Mesothelial cell of epicardium (in vitro differentiated cells): Measurements from ENCODE around the gene EBF4. TPM values are rescaled to one million over a fixed set of nuclear protein-coding genes. Genes with fewer than 3 reads are reported as not detected.
"Not testable (repeated sequence)": the region's sequence is repeated elsewhere in the genome, so short reads cannot be mapped to it uniquely, and the experiment has no call there.

Source experiments
- DNase-seq, 2 experiments: peaks; one replicate each; pipeline ENCODE4 v3.0.0; 2021; ENCODE audit warnings: low spot score in 2 of 2; ENCODE audit not compliant: unreplicated experiment in 2 of 2
- H3K27ac Mint-ChIP-seq: 2 replicates; pipeline ENCODE4 v1.8.0; 2021; ENCODE audit warnings: mixed read lengths
- H3K27me3 Mint-ChIP-seq: 2 replicates; pipeline ENCODE4 v1.8.0; 2021; ENCODE audit warnings: low read depth, mixed read lengths
- H3K36me3 Mint-ChIP-seq: 2 replicates; pipeline ENCODE4 v1.8.0; 2021; ENCODE audit warnings: mixed read lengths
- H3K4me1 Mint-ChIP-seq: 2 replicates; pipeline ENCODE4 v1.8.0; 2021; ENCODE audit warnings: mixed read lengths
- H3K4me3 Mint-ChIP-seq: 2 replicates; pipeline ENCODE4 v1.8.0; 2021; ENCODE audit warnings: mild to moderate bottlenecking, moderate library complexity, mixed read lengths
- H3K9me3 Mint-ChIP-seq: 2 replicates; pipeline ENCODE4 v1.8.0; 2021; ENCODE audit warnings: mixed read lengths
- total RNA-seq: library from RNA; stranded (reverse); gene quantifications from 3 replicates; pipeline ENCODE4 v1.2.1, GENCODE V29; 2021
- TF ChIP-seq, protein P1 (sequence below): fragments of 200-600 bp; sonication (generic); IDR thresholded peaks from one replicate; pipeline ENCODE4 v1.5.0; 2021; ENCODE audit warnings: antibody characterized with exemption; ENCODE audit not compliant: unreplicated experiment

EBF4 gene
- total RNA-seq, 1 donor from 2014 or later, result 65.5 TPM

DNA sequence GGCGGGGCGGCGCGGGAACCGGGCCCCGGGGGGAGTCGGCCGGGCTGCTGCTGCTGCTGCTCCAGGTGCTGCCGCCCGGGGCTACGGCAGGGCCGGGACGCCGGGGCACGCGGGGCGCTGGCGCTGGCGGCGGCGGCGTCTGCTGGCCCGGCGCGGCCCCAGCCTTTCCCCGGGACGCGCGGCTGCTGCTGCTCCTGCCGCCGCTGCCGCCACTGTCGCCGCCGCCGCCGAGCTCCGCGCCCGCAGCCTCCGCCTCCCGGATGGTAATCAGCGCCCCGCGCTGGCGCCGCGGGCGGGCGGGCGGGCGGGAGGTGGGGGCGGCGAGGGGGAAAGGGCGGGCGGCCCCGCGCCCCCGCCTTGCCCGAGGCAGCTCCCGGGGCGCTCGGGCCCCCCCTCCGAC, 306 bp downstream of the EBF4 start:
- H3K4me3 Mint-ChIP-seq, result no peak overlapping the region
- peaks cover 25% of the 10 kb centered on the region for H3K4me1 Mint-ChIP-seq
- no peak overlapping the region for H3K27ac Mint-ChIP-seq
- TF ChIP-seq, protein P1, sequence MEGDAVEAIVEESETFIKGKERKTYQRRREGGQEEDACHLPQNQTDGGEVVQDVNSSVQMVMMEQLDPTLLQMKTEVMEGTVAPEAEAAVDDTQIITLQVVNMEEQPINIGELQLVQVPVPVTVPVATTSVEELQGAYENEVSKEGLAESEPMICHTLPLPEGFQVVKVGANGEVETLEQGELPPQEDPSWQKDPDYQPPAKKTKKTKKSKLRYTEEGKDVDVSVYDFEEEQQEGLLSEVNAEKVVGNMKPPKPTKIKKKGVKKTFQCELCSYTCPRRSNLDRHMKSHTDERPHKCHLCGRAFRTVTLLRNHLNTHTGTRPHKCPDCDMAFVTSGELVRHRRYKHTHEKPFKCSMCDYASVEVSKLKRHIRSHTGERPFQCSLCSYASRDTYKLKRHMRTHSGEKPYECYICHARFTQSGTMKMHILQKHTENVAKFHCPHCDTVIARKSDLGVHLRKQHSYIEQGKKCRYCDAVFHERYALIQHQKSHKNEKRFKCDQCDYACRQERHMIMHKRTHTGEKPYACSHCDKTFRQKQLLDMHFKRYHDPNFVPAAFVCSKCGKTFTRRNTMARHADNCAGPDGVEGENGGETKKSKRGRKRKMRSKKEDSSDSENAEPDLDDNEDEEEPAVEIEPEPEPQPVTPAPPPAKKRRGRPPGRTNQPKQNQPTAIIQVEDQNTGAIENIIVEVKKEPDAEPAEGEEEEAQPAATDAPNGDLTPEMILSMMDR, result no peak
- H3K9me3 Mint-ChIP-seq, result no peaks in the 10 kb centered on the region
- peaks cover 7% of the 10 kb centered on the region for H3K36me3 Mint-ChIP-seq
- H3K27me3 Mint-ChIP-seq, result peaks cover 75% of the 10 kb centered on the region
- DNase-seq, result no peak

DNA sequence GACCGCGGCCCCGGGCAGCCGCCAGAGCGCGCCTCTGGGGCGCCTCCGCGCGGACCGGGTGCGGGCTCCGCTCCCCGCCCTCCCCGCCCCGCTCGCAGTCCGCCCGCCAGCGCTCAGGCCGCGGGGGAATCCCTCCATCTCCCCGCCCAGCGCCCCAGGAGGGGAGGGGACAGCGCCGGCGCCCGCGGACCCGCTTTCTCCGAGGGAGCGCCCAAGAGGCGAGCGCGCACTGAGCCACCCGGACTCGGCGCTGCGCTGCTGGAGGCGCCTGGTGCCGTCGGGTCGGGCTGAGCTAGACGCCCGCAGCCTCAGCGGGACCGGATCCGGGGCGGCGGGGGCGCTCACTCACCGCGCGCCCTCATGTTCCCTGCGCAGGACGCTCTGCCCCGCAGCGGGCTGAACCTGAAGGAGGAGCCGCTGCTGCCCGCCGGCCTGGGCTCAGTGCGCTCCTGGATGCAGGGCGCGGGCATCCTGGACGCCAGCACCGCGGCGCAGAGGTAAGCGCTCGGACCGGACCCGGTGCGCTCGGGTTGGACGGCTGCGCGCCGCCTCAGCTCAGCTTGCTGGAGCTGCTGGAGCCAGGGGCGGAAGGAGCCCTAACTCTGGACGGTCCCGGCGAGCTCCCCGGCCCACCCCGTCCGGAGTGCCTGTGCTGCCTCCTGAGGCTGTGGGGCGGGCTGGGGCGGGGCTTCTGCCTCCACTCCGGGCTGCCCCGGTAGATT, 867 bp downstream of the EBF4 start:
- peak in 1 of 2 experiments; percentile 65 for DNase-seq
- TF ChIP-seq, protein P1, result no peak
- peaks cover 7% of the 10 kb centered on the region for H3K36me3 Mint-ChIP-seq
- H3K4me1 Mint-ChIP-seq, result peaks cover 22% of the 10 kb centered on the region
- H3K27ac Mint-ChIP-seq, result no peak overlapping the region
- peaks cover 72% of the 10 kb centered on the region for H3K27me3 Mint-ChIP-seq
- no peaks in the 10 kb centered on the region for H3K9me3 Mint-ChIP-seq
- peak overlapping the region; percentile 45 for H3K4me3 Mint-ChIP-seq

DNA sequence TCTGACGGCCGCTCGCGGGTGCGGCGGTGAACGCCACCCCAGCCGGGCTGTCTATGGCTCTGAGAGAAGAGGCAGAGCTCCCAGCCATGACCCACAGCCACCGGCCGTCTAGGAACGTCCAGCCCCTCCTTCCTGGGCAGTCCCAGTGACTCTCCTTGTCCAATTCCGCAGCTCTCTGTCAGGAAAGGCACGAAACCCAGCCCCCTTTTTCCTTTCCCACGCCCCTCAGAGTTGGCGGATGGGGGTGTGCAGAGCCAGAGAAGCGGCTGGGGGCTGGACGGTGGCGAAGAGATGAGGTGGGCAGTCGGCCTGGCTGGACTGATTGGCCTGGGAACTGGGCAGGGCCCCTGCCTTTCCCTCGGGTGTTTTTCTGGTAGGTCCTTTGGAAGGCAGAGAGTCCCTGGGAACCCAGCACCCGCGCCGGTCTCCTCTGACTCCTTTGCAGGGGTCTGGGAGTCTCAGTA, 1.5 kb downstream of the EBF4 start:
- H3K4me1 Mint-ChIP-seq, result peaks cover 22% of the 10 kb centered on the region
- TF ChIP-seq, protein P1, result no peak
- peaks cover 74% of the 10 kb centered on the region for H3K27me3 Mint-ChIP-seq
- H3K9me3 Mint-ChIP-seq, result no peaks in the 10 kb centered on the region
- no peak overlapping the region for H3K27ac Mint-ChIP-seq
- no peak for DNase-seq
- H3K4me3 Mint-ChIP-seq, result peak overlapping the region; percentile 45
- H3K36me3 Mint-ChIP-seq, result peaks cover 5% of the 10 kb centered on the region

DNA sequence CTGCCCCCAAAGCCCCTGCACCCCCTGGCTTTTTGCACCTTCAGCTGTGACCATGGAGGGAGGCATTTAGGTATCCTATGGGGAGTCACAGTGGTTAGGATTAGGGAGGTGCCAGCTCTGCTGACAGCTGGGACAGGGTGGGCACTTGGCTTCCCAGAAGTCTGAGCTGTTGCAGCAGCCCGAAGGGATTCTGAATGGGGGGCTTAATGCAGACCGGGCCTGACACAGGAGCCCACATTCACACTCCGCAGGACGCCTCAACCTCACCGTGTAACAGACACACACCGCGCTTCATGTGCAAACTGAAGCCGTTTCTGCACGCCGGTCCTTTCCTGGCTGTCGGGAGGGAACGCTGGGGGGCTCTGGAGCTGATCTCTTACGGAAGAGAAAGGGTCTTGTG, 1.9 kb downstream of the EBF4 start:
- Mint-ChIP-seq H3K27me3 (peaks cover 74% of the 10 kb centered on the region), H3K36me3 (peaks cover 5% of the 10 kb centered on the region), H3K4me1 (peaks cover 22% of the 10 kb centered on the region), H3K9me3 (no peaks in the 10 kb centered on the region), H3K27ac (no peak overlapping the region), H3K4me3 (peak overlapping the region; percentile 45)
- TF ChIP-seq, protein P1, result no peak
- no peak for DNase-seq

DNA sequence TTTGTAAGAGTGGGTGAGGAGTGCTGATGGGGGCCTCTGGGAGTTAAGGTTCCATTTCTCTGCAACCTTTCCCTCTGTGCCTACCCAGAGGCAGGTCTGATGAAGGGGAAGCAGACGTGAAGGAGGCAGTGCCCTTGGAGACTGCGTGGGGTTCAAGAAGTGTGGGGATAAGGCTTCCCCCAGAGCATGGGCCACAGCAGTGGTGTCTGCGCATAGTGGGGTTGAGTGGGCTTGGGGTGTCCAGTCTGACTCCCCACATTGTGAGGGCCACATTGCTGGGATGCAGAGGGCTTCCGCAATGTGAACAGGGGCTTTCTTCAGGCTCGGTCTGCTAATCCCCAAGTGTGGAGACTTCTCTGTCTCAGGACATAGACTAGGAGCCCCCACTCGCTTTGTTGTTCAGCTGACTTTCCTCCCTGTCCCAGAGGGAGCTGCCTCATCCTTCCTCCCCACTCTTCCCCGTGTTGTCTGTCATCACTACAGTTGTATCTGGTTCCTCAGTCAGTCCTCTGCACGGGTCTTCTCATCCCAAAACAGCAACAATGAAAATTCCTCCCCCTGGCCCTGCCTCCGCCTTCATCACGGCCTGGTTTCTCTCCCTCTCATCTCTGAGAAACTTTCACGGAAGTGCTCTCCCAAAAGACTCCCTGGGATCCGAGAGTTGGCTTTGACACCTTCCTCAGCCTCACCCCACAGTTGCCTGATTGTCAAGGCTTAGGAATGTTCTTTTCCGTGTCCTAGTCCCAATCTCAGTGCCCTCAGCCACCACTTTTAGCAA, 2.8 kb downstream of the EBF4 start:
- peaks cover 22% of the 10 kb centered on the region for H3K4me1 Mint-ChIP-seq
- TF ChIP-seq, protein P1, result no peak
- peaks cover 74% of the 10 kb centered on the region for H3K27me3 Mint-ChIP-seq
- peaks cover 6% of the 10 kb centered on the region for H3K36me3 Mint-ChIP-seq
- no peak overlapping the region for H3K27ac Mint-ChIP-seq
- H3K9me3 Mint-ChIP-seq, result no peaks in the 10 kb centered on the region
- peak overlapping the region; percentile 45 for H3K4me3 Mint-ChIP-seq
- DNase-seq, result no peak

DNA sequence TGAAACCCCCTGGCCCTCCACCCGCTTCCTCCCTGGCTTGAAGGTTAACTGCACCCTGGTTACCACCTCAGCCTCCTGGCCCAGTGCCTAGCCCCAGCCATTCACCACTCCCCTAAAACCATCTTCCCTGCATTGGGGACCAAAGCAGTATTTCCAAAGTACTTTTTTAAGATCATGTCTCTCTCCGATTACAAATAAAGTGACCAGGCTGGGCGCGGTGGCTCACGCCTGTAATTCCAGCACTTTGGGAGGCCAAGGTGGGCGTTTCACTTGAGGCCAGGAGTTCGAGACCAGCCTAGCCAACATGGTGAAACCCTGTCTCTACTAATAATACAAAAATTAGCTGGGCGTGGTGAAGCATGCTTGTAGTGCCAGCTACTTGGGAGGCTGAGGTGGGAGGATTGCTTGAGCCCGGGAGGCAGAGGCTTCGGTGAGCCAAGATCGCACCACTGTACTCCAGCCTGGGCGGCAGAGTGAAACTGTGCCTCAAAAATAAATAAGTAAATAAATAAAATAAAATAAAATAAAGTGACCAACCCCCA, 3.5 kb downstream of the EBF4 start:
- not testable (repeated sequence) for H3K27ac Mint-ChIP-seq, H3K36me3 Mint-ChIP-seq, H3K9me3 Mint-ChIP-seq, DNase-seq, H3K4me3 Mint-ChIP-seq
- Mint-ChIP-seq H3K27me3 (peaks cover 76% of the 10 kb centered on the region), H3K4me1 (peaks cover 18% of the 10 kb centered on the region)
